Effector memory CD8-positive, alpha-beta T cell (primary cell): ENCODE results near the gene MRPL20.
"Not testable (repeated sequence)": the region's sequence is repeated elsewhere in the genome, so short reads cannot be mapped to it uniquely, and the experiment has no call there.

Experiments
- ATAC-seq: fragments of 150-1000 bp; cut with Tn5 transposase; replicated peaks from 2 replicates; pipeline ENCODE4 v1.10.0; 2021; ENCODE audit warnings: mild to moderate bottlenecking, moderate library complexity
- DNase-seq, 3 experiments: peaks; one replicate each; pipeline ENCODE4 v3.0.0; 2021
- H3K27ac Mint-ChIP-seq, 2 donors: one replicate each; pipeline ENCODE4 v1.8.0; 2022; ENCODE audit warnings: mild to moderate bottlenecking in 2 of 2, mixed read lengths in 2 of 2, moderate library complexity in 2 of 2
- H3K27me3 Mint-ChIP-seq, 2 donors: one replicate each; pipeline ENCODE4 v1.8.0; 2022; ENCODE audit warnings: mixed read lengths in 2 of 2
- H3K36me3 Mint-ChIP-seq: one replicate; pipeline ENCODE4 v1.8.0; 2022; ENCODE audit warnings: mild to moderate bottlenecking, moderate library complexity, mixed read lengths; ENCODE audit not compliant: insufficient read depth
- H3K4me1 Mint-ChIP-seq, 2 donors: one replicate each; pipeline ENCODE4 v1.8.0; 2022; ENCODE audit warnings: low read depth in 2 of 2, mixed read lengths in 2 of 2
- H3K4me3 Mint-ChIP-seq, 2 donors: one replicate each; pipeline ENCODE4 v1.8.0; 2022; ENCODE audit warnings: mild to moderate bottlenecking in 2 of 2, mixed read lengths in 2 of 2, moderate library complexity in 2 of 2
- H3K9me3 Mint-ChIP-seq, 2 donors: one replicate each; pipeline ENCODE4 v1.8.0; 2022; ENCODE audit warnings: mixed read lengths in 2 of 2
- total RNA-seq, 9 experiments: gene quantifications; one replicate each; lab custom pipeline; 2026; lab: John Stamatoyannopoulos, UW

MRPL20 gene
- 31.2 to 125 (median 57.9) reads per million in 9 experiments for total RNA-seq

DNA sequence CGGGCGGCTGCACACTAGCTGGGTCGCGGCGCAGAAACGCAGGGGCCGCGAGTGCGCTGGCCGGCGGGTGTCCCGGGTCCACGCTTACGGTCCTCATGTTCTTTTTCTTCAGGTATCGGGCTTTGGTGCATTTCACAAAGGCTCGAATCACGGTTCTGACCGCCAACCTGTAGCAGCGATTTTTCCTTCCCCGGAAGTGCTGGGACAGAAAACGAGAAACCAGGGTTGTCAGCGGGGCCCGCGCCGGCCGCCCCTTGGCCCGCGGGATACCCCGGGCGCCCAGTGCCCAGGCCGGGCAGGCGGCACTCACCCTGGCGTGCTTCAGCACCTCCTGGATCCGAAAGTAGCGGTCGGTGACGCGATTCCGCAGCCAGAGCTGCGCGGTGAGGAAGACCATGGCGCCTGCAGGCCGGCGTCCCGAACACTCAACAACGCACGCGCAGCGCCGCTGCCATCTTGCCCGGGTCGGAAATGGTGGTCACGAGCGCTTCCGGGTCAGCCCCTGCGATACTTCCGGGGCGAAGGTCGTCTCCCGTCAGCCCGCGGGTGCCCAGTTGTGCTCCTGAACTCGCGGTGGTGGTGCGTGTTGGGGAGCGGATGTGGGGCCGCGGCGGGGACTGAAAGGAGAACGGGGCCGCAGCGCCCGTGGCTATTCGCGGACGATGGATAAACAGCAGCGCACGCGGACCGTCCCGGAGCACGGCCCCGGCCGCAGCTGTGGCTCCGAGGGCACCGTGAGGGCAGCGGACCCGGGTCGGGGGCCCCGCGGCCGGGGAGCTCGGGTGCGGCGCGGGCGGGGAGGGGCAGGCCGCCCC lies at the start of gene MRPL20:
TSS of gene MRPL20 (minus strand) at position 473 of the 815 bp plus-strand sequence. CDS start at position 397, 76 bp downstream.
- Mint-ChIP-seq H3K27ac (peak within 1 kb of the TSS; percentile 91 to 95), H3K27me3 (no peaks in the 10 kb centered on the region), H3K9me3 (no peaks in the 10 kb centered on the region), H3K36me3 (peaks cover 56% of the 10 kb centered on the region), H3K4me1 (peaks cover 20% of the 10 kb centered on the region in 2 donors), H3K4me3 (peak within 1 kb of the TSS; percentile 88 to 90)
- ATAC-seq (peak; percentile 94), DNase-seq (peak; percentile 92 to 95 (median 93))

DNA sequence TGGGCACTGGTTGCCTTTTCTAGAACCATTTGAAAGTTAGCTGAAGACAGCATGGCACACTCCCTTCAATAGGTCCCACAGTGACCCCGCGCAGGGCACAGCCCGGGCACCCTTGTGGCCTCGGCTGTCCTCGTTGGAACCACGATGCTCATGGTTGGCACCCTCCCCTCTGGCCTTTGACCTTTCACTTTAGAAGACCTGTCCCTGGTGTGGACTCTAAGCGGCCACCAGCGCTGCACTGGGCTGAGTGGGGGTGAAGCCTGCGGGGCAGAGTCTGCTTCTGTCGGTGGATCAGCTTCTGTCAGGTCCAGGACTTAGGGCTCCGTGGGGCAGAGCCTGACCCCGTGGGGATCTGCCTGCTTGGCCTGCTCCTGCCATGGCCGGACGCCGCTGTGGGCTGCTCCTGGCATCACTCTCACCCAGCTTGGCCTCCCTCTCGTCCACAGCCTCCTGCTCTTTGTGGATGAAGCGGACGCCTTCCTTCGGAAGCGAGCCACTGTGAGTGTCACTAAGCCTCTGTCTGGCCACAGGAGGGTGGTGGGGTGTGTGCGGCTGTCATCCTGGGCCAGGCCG lies 49.7 kb upstream of the MRPL20 start:
- not testable (repeated sequence) for ATAC-seq, H3K27me3 Mint-ChIP-seq, H3K36me3 Mint-ChIP-seq, H3K27ac Mint-ChIP-seq, H3K4me1 Mint-ChIP-seq, H3K9me3 Mint-ChIP-seq, DNase-seq, H3K4me3 Mint-ChIP-seq

- DNase-seq, H3K4me3 Mint-ChIP-seq, H3K4me1 Mint-ChIP-seq, H3K9me3 Mint-ChIP-seq, H3K27ac Mint-ChIP-seq, H3K36me3 Mint-ChIP-seq, ATAC-seq, H3K27me3 Mint-ChIP-seq: not testable (repeated sequence)
Measured at GRCh38 chr1:1455934-1456333, 48.8 kb upstream of the MRPL20 start.

DNA sequence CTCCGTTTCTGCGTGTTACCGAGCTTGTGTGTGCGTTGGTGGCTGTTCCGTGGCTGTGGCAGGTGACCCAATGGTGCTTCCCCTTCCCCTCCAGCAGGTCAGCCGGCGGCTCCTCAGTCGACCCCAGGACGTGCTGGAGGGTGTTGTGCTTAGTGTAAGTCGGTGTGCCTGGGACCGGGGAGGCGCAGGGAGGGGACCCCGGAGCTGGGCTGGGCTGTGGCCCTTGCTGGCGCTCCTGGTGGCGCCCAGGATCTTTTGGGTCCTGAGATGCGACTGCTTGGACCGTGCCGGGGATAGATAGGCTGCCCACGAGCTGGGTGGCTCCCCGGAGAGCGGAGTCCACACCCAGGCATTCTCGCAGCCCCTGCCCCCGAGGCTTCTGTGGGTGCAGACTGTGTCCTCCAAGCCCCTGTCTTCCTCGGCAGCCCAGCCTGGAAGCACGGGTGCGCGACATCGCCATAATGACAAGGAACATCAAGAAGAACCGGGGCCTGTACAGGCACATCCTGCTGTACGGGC lies 48.3 kb upstream of the MRPL20 start:
- Mint-ChIP-seq H3K9me3 (no peaks in the 10 kb centered on the region), H3K4me1 (no peaks in the 10 kb centered on the region), H3K27ac (no peak overlapping the region), H3K27me3 (peaks cover 0 to 4% of the 10 kb centered on the region in 2 donors), H3K36me3 (no peaks in the 10 kb centered on the region), H3K4me3 (no peak overlapping the region)
- DNase-seq = no peak
- ATAC-seq = no peak

GRCh38 chr1:1454286-1455056 lies 47.4 kb upstream of the MRPL20 start:
- peaks cover 0 to 11% of the 10 kb centered on the region in 2 donors for H3K27me3 Mint-ChIP-seq
- not testable (repeated sequence) for DNase-seq, H3K4me3 Mint-ChIP-seq

GRCh38 chr1:1452882-1453281 lies 45.8 kb upstream of the MRPL20 start:
- Mint-ChIP-seq H3K4me3 (no peak overlapping the region), H3K4me1 (no peaks in the 10 kb centered on the region), H3K9me3 (no peaks in the 10 kb centered on the region), H3K27me3 (peaks cover 0 to 11% of the 10 kb centered on the region in 2 donors), H3K36me3 (no peaks in the 10 kb centered on the region), H3K27ac (no peak overlapping the region)
- ATAC-seq (no peak), DNase-seq (no peak)

More at GRCh38 chr1:1454286-1455056, 47.4 kb upstream of the MRPL20 start:
- H3K4me1 Mint-ChIP-seq, H3K27ac Mint-ChIP-seq, ATAC-seq, H3K9me3 Mint-ChIP-seq, H3K36me3 Mint-ChIP-seq: not testable (repeated sequence)

GRCh38 chr1:1452365-1452739 lies 45.3 kb upstream of the MRPL20 start:
- not testable (repeated sequence) for ATAC-seq, DNase-seq, H3K36me3 Mint-ChIP-seq, H3K4me3 Mint-ChIP-seq, H3K9me3 Mint-ChIP-seq, H3K4me1 Mint-ChIP-seq, H3K27ac Mint-ChIP-seq
- peaks cover 0 to 11% of the 10 kb centered on the region in 2 donors for H3K27me3 Mint-ChIP-seq

- Mint-ChIP-seq H3K36me3 (no peaks in the 10 kb centered on the region), H3K4me1 (no peaks in the 10 kb centered on the region), H3K4me3 (no peak overlapping the region), H3K27ac (no peak overlapping the region), H3K9me3 (no peaks in the 10 kb centered on the region), H3K27me3 (peaks cover 0 to 11% of the 10 kb centered on the region in 2 donors)
- no peak for DNase-seq
- ATAC-seq = no peak
Measured at GRCh38 chr1:1451696-1452364, 44.7 kb upstream of the MRPL20 start.

GRCh38 chr1:1450616-1451015 lies 43.5 kb upstream of the MRPL20 start:
- H3K4me1 Mint-ChIP-seq, H3K4me3 Mint-ChIP-seq, ATAC-seq, H3K36me3 Mint-ChIP-seq, H3K27ac Mint-ChIP-seq, DNase-seq, H3K9me3 Mint-ChIP-seq: not testable (repeated sequence)
- H3K27me3 Mint-ChIP-seq = peaks cover 0 to 11% of the 10 kb centered on the region in 2 donors

- ATAC-seq (no peak), DNase-seq (no peak)
- H3K36me3 Mint-ChIP-seq = no peaks in the 10 kb centered on the region
- no peak within 1 kb of the TSS for H3K4me3 Mint-ChIP-seq
- no peaks in the 10 kb centered on the region for H3K9me3 Mint-ChIP-seq
- H3K4me1 Mint-ChIP-seq = no peaks in the 10 kb centered on the region
- peaks cover 0 to 12% of the 10 kb centered on the region in 2 donors for H3K27me3 Mint-ChIP-seq
- peak within 1 kb of the TSS in 1 of 2 donors; percentile 1 for H3K27ac Mint-ChIP-seq
Measured at GRCh38 chr1:1449099-1449739, 42.1 kb upstream of the MRPL20 start, which contains the start of gene ATAD3C. ATAD3C (plus strand) TSS chr1:1449689; CDS start chr1:1450684, 995 bp downstream.

DNA sequence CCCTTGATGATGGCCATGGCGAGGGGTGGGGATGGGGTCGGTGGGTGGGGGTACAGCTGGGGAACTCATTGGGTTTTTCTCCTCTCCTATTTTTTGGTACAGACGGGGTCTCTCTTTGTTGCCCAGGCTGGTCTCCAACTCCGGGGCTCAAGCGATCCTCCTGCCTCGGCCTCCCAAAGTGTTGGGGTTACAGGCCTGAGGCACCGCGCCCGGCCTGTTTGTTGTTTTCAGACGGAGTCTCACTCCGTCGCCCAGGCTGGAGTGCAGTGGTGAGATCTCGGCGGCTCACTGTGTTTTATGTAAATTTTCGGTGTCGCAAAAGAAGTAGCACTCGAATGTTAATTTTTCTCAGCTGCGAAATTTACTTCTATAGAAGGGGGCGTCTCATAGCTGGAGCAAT lies 39.5 kb upstream of the MRPL20 start:
- not testable (repeated sequence) for DNase-seq, H3K36me3 Mint-ChIP-seq, H3K27ac Mint-ChIP-seq, H3K4me3 Mint-ChIP-seq, H3K4me1 Mint-ChIP-seq, H3K9me3 Mint-ChIP-seq, ATAC-seq
- H3K27me3 Mint-ChIP-seq = peaks cover 0 to 18% of the 10 kb centered on the region in 2 donors

GRCh38 chr1:1442069-1442770 lies 35.1 kb upstream of the MRPL20 start:
- DNase-seq = no peak
- Mint-ChIP-seq H3K27ac (no peak overlapping the region), H3K36me3 (no peaks in the 10 kb centered on the region), H3K27me3 (peaks cover 0 to 22% of the 10 kb centered on the region in 2 donors), H3K4me1 (no peaks in the 10 kb centered on the region), H3K9me3 (no peaks in the 10 kb centered on the region), H3K4me3 (no peak overlapping the region)
- no peak for ATAC-seq
